GM12878 (cell line): ENCODE results near the gene DCAF8.

Experiments
- ATF3 ChIP-seq: IDR thresholded peaks from 2 replicates; pipeline ENCODE4 v1.6.1; 2011; ENCODE audit warnings: low read depth, mild to moderate bottlenecking, low read length, moderate library complexity, borderline replicate concordance; ENCODE audit errors: extremely low read depth
- CHD4 ChIP-seq: fragments of 200-600 bp; sonication (generic); IDR thresholded peaks from 2 replicates; pipeline ENCODE4 v1.6.1; 2016; ENCODE audit warnings: mild to moderate bottlenecking
- HDAC6 ChIP-seq: fragments of 200-600 bp; sonication (generic); IDR thresholded peaks from one replicate; pipeline ENCODE4 v1.8.0; 2017; ENCODE audit warnings: antibody characterized with exemption; ENCODE audit not compliant: unreplicated experiment
- POLR2AphosphoS5 ChIP-seq: IDR thresholded peaks from 2 replicates; pipeline ENCODE4 v1.6.1; 2011; ENCODE audit warnings: mild to moderate bottlenecking, low read length, inconsistent platforms
- RAD21 ChIP-seq: IDR thresholded peaks from 2 replicates; pipeline ENCODE4 v1.6.1; 2011; ENCODE audit warnings: mild to moderate bottlenecking, low read depth, low read length, moderate library complexity; ENCODE audit not compliant: insufficient read depth
- SREBF1 ChIP-seq: IDR thresholded peaks from 2 replicates; pipeline ENCODE4 v1.6.1; 2012; ENCODE audit warnings: mild to moderate bottlenecking, low read length
- SUZ12 ChIP-seq: fragments of 200-600 bp; sonication (generic); IDR thresholded peaks from one replicate; pipeline ENCODE4 v1.6.1; 2018; ENCODE audit warnings: antibody characterized with exemption, mild to moderate bottlenecking; ENCODE audit not compliant: unreplicated experiment
- ZNF384 ChIP-seq: IDR thresholded peaks from 2 replicates; pipeline ENCODE4 v1.6.1; 2012; ENCODE audit warnings: low read depth, mild to moderate bottlenecking, low read length, improper control_type of control experiment, borderline replicate concordance
- TF ChIP-seq, protein P1 (sequence below), 3 experiments: IDR thresholded peaks in 2 of 3; conservative IDR thresholded peaks in 1 of 3; 2 replicates each; pipeline ENCODE4 v1.5.1; 2011; ENCODE audit warnings: low read depth in 3 of 3, low read length in 3 of 3, mild to moderate bottlenecking in 3 of 3, control low read depth in 2 of 3, moderate library complexity in 2 of 3, inconsistent platforms in 1 of 3, mixed read lengths in 1 of 3; ENCODE audit not compliant: control insufficient read depth in 2 of 3, insufficient read depth in 1 of 3; ENCODE audit errors: extremely low read depth in 1 of 3
- TF ChIP-seq, protein P2 (sequence below): IDR thresholded peaks from 2 replicates; pipeline ENCODE4 v1.6.1; 2011; ENCODE audit warnings: borderline replicate concordance, low read depth, mild to moderate bottlenecking, moderate library complexity, low read length; ENCODE audit not compliant: insufficient read depth, poor library complexity, severe bottlenecking
- TF ChIP-seq, protein P3 (sequence below): IDR thresholded peaks from 2 replicates; pipeline ENCODE4 v1.6.1; 2012; ENCODE audit warnings: low read length, inconsistent platforms

DNA sequence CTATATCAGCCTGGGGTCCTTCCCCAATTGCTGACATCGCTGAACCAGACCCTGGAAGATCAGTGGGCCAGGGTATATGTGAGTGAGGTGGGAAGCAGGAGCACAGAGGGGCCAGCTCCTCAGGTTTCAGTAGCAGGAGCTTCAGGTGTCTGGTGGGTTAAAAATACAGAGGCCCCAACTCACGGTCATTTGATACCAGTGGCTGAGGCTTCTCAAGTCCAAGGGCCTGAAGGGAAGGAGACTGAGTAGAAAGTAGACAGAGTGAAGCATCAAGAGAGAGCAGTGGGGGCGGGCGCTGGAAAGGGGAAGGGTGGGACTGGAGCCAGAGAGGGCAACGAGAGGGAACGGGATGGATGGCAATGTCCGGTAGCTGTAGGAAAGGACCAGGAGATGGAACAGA lies 74.0 kb downstream of the DCAF8 start:
- TF ChIP-seq, protein P1, sequence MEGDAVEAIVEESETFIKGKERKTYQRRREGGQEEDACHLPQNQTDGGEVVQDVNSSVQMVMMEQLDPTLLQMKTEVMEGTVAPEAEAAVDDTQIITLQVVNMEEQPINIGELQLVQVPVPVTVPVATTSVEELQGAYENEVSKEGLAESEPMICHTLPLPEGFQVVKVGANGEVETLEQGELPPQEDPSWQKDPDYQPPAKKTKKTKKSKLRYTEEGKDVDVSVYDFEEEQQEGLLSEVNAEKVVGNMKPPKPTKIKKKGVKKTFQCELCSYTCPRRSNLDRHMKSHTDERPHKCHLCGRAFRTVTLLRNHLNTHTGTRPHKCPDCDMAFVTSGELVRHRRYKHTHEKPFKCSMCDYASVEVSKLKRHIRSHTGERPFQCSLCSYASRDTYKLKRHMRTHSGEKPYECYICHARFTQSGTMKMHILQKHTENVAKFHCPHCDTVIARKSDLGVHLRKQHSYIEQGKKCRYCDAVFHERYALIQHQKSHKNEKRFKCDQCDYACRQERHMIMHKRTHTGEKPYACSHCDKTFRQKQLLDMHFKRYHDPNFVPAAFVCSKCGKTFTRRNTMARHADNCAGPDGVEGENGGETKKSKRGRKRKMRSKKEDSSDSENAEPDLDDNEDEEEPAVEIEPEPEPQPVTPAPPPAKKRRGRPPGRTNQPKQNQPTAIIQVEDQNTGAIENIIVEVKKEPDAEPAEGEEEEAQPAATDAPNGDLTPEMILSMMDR (IDR thresholded peaks at IDR 0.05 in 2 of 3, conservative IDR thresholded peaks at IDR 0.05 in 1 of 3; ENCODE audit: control insufficient read depth in 2 of 3, extremely low read depth in 1 of 3, insufficient read depth in 1 of 3, low read depth in 3 of 3, low read length in 3 of 3), result no peak
- no peak for TF ChIP-seq HDAC6
- TF ChIP-seq SUZ12, result no peak
- TF ChIP-seq POLR2AphosphoS5, result no peak
- TF ChIP-seq, protein P2, sequence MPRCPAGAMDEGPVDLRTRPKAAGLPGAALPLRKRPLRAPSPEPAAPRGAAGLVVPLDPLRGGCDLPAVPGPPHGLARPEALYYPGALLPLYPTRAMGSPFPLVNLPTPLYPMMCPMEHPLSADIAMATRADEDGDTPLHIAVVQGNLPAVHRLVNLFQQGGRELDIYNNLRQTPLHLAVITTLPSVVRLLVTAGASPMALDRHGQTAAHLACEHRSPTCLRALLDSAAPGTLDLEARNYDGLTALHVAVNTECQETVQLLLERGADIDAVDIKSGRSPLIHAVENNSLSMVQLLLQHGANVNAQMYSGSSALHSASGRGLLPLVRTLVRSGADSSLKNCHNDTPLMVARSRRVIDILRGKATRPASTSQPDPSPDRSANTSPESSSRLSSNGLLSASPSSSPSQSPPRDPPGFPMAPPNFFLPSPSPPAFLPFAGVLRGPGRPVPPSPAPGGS, result no peak
- TF ChIP-seq SREBF1, result no peak
- TF ChIP-seq ZNF384, result no peak
- no peak for TF ChIP-seq RAD21
- no peak for TF ChIP-seq CHD4
- TF ChIP-seq, protein P3, sequence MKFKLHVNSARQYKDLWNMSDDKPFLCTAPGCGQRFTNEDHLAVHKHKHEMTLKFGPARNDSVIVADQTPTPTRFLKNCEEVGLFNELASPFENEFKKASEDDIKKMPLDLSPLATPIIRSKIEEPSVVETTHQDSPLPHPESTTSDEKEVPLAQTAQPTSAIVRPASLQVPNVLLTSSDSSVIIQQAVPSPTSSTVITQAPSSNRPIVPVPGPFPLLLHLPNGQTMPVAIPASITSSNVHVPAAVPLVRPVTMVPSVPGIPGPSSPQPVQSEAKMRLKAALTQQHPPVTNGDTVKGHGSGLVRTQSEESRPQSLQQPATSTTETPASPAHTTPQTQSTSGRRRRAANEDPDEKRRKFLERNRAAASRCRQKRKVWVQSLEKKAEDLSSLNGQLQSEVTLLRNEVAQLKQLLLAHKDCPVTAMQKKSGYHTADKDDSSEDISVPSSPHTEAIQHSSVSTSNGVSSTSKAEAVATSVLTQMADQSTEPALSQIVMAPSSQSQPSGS, result no peak
- no peak for TF ChIP-seq ATF3
